ENCODE measurements around the gene MYOZ3.

MYOZ3 gene

GRCh38 chr5:150619359-150620230 is 41.5 kb upstream of the MYOZ3 start:
- Histone ChIP-seq H3K27ac (ENCODE audit: low read depth, low read length, severe bottlenecking) (no peak overlapping the region), H3K36me3 (ENCODE audit: control insufficient read depth, insufficient read depth, low read length) (no peaks in the 10 kb centered on the region)
- WGBS, 2 experiments (ENCODE audit: insufficient coverage in 2 of 2): 72 to 76% methylated on average over 17 to 19 of the region's 24 CpGs

GRCh38 chr5:150621301-150621700 is 39.8 kb upstream of the MYOZ3 start:
- WGBS, 2 experiments (ENCODE audit: insufficient coverage in 2 of 2): 96 to 100% methylated on average over 3 to 4 of the region's 5 CpGs
- H3K36me3 ChIP-seq (ENCODE audit: control insufficient read depth, insufficient read depth, low read length): no peaks in the 10 kb centered on the region
- peaks cover 18% of the 10 kb centered on the region for H3K4me1 ChIP-seq (ENCODE audit: control insufficient read depth, insufficient read depth, low read length, poor library complexity, severe bottlenecking)
- no peak overlapping the region for H3K4me3 ChIP-seq (ENCODE audit: extremely low read depth, insufficient read depth, low read length, poor library complexity, severe bottlenecking)
- H3K9me3 ChIP-seq (ENCODE audit: control insufficient read depth, low read length): no peaks in the 10 kb centered on the region
- H3K27ac ChIP-seq (ENCODE audit: low read depth, low read length, severe bottlenecking): no peak overlapping the region

More at GRCh38 chr5:150619359-150620230, 41.5 kb upstream of the MYOZ3 start:
- Histone ChIP-seq H3K4me1 (ENCODE audit: control insufficient read depth, insufficient read depth, low read length, poor library complexity, severe bottlenecking) (peaks cover 21% of the 10 kb centered on the region), H3K4me3 (ENCODE audit: extremely low read depth, insufficient read depth, low read length, poor library complexity, severe bottlenecking) (no peak overlapping the region), H3K9me3 (ENCODE audit: control insufficient read depth, low read length) (no peaks in the 10 kb centered on the region)

GRCh38 chr5:150622157-150622556 is 38.9 kb upstream of the MYOZ3 start:
- WGBS, 2 experiments (ENCODE audit: insufficient coverage in 2 of 2): no CpG with 5 or more reads among the region's 2 CpGs
- H3K4me1 ChIP-seq (ENCODE audit: control insufficient read depth, insufficient read depth, low read length, poor library complexity, severe bottlenecking): peaks cover 18% of the 10 kb centered on the region

GRCh38 chr5:150623152-150623877 is 37.7 kb upstream of the MYOZ3 start:
- Histone ChIP-seq H3K9me3 (ENCODE audit: control insufficient read depth, low read length) (no peaks in the 10 kb centered on the region), H3K27ac (ENCODE audit: low read depth, low read length, severe bottlenecking) (no peak overlapping the region), H3K4me3 (ENCODE audit: extremely low read depth, insufficient read depth, low read length, poor library complexity, severe bottlenecking) (no peak overlapping the region), H3K4me1 (ENCODE audit: control insufficient read depth, insufficient read depth, low read length, poor library complexity, severe bottlenecking) (peaks cover 27% of the 10 kb centered on the region), H3K36me3 (ENCODE audit: control insufficient read depth, insufficient read depth, low read length) (no peaks in the 10 kb centered on the region)
- 72 to 85% methylated on average over 2 to 6 of the region's 7 CpGs for WGBS, 2 experiments (ENCODE audit: insufficient coverage in 2 of 2)

More at GRCh38 chr5:150622157-150622556, 38.9 kb upstream of the MYOZ3 start:
- Histone ChIP-seq H3K4me3 (ENCODE audit: extremely low read depth, insufficient read depth, low read length, poor library complexity, severe bottlenecking) (no peak overlapping the region), H3K9me3 (ENCODE audit: control insufficient read depth, low read length) (no peaks in the 10 kb centered on the region), H3K27ac (ENCODE audit: low read depth, low read length, severe bottlenecking) (no peak overlapping the region), H3K36me3 (ENCODE audit: control insufficient read depth, insufficient read depth, low read length) (no peaks in the 10 kb centered on the region)

GRCh38 chr5:150623878-150624216 is 37.2 kb upstream of the MYOZ3 start:
- Histone ChIP-seq H3K27ac (ENCODE audit: low read depth, low read length, severe bottlenecking) (no peak overlapping the region), H3K4me1 (ENCODE audit: control insufficient read depth, insufficient read depth, low read length, poor library complexity, severe bottlenecking) (peaks cover 28% of the 10 kb centered on the region), H3K4me3 (ENCODE audit: extremely low read depth, insufficient read depth, low read length, poor library complexity, severe bottlenecking) (no peak overlapping the region), H3K9me3 (ENCODE audit: control insufficient read depth, low read length) (no peaks in the 10 kb centered on the region), H3K36me3 (ENCODE audit: control insufficient read depth, insufficient read depth, low read length) (no peaks in the 10 kb centered on the region)
- 77 to 89% methylated on average over 4 of the region's 5 CpGs for WGBS, 2 experiments (ENCODE audit: insufficient coverage in 2 of 2)

GRCh38 chr5:150624334-150625163 is 36.5 kb upstream of the MYOZ3 start:
- Histone ChIP-seq H3K36me3 (ENCODE audit: control insufficient read depth, insufficient read depth, low read length) (no peaks in the 10 kb centered on the region), H3K27ac (ENCODE audit: low read depth, low read length, severe bottlenecking) (no peak overlapping the region)
- WGBS, 2 experiments (ENCODE audit: insufficient coverage in 2 of 2): 10 to 17% methylated on average over 20 to 35 of the region's 74 CpGs

GRCh38 chr5:150625164-150625535 is 35.9 kb upstream of the MYOZ3 start:
- no peaks in the 10 kb centered on the region for H3K36me3 ChIP-seq (ENCODE audit: control insufficient read depth, insufficient read depth, low read length)
- peak overlapping the region; percentile 49 for H3K4me3 ChIP-seq (ENCODE audit: extremely low read depth, insufficient read depth, low read length, poor library complexity, severe bottlenecking)
- no peak overlapping the region for H3K27ac ChIP-seq (ENCODE audit: low read depth, low read length, severe bottlenecking)
- peaks cover 25% of the 10 kb centered on the region for H3K4me1 ChIP-seq (ENCODE audit: control insufficient read depth, insufficient read depth, low read length, poor library complexity, severe bottlenecking)
- no peaks in the 10 kb centered on the region for H3K9me3 ChIP-seq (ENCODE audit: control insufficient read depth, low read length)
- 70 to 77% methylated on average over 13 to 19 of the region's 19 CpGs for WGBS, 2 experiments (ENCODE audit: insufficient coverage in 2 of 2)

More at GRCh38 chr5:150624334-150625163, 36.5 kb upstream of the MYOZ3 start:
- Histone ChIP-seq H3K4me3 (ENCODE audit: extremely low read depth, insufficient read depth, low read length, poor library complexity, severe bottlenecking) (peak overlapping the region; percentile 49), H3K9me3 (ENCODE audit: control insufficient read depth, low read length) (no peaks in the 10 kb centered on the region), H3K4me1 (ENCODE audit: control insufficient read depth, insufficient read depth, low read length, poor library complexity, severe bottlenecking) (peaks cover 26% of the 10 kb centered on the region)

GRCh38 chr5:150625831-150626746 is 35.0 kb upstream of the MYOZ3 start:
- WGBS, 2 experiments (ENCODE audit: insufficient coverage in 2 of 2): 92% methylated on average over 5 to 8 of the region's 10 CpGs

GRCh38 chr5:150626853-150627276 is 34.2 kb upstream of the MYOZ3 start:
- no peaks in the 10 kb centered on the region for H3K36me3 ChIP-seq (ENCODE audit: control insufficient read depth, insufficient read depth, low read length)
- 92 to 93% methylated on average over 3 to 4 of the region's 5 CpGs for WGBS, 2 experiments (ENCODE audit: insufficient coverage in 2 of 2)
- H3K27ac ChIP-seq (ENCODE audit: low read depth, low read length, severe bottlenecking): no peak overlapping the region
- H3K9me3 ChIP-seq (ENCODE audit: control insufficient read depth, low read length): no peaks in the 10 kb centered on the region
- H3K4me3 ChIP-seq (ENCODE audit: extremely low read depth, insufficient read depth, low read length, poor library complexity, severe bottlenecking): no peak overlapping the region
- peaks cover 34% of the 10 kb centered on the region for H3K4me1 ChIP-seq (ENCODE audit: control insufficient read depth, insufficient read depth, low read length, poor library complexity, severe bottlenecking)

More at GRCh38 chr5:150625831-150626746, 35.0 kb upstream of the MYOZ3 start:
- Histone ChIP-seq H3K4me1 (ENCODE audit: control insufficient read depth, insufficient read depth, low read length, poor library complexity, severe bottlenecking) (peaks cover 30% of the 10 kb centered on the region), H3K9me3 (ENCODE audit: control insufficient read depth, low read length) (no peaks in the 10 kb centered on the region), H3K27ac (ENCODE audit: low read depth, low read length, severe bottlenecking) (no peak overlapping the region), H3K36me3 (ENCODE audit: control insufficient read depth, insufficient read depth, low read length) (no peaks in the 10 kb centered on the region), H3K4me3 (ENCODE audit: extremely low read depth, insufficient read depth, low read length, poor library complexity, severe bottlenecking) (peak overlapping the region; percentile 49)

All from mesodermal cell (in vitro differentiated cells).